H1 (cell line): ENCODE results near the gene CFAP92.

Experiments used
- CEBPB ChIP-seq: IDR thresholded peaks from 2 replicates; pipeline ENCODE4 v1.6.1; 2012; ENCODE audit warnings: low read depth, low read length
- ZNF274 ChIP-seq: IDR thresholded peaks from 2 replicates; pipeline ENCODE4 v1.7.0; 2012; ENCODE audit warnings: low read length, borderline replicate concordance; ENCODE audit errors: extremely low read depth

- TF ChIP-seq CEBPB (no peak), ZNF274 (no peak)
Measured at GRCh38 chr3:128882719-128883118, 111.2 kb downstream of the CFAP92 start.
